Measurements from ENCODE around the gene SMDT1. TPM values are rescaled to one million over a fixed set of nuclear protein-coding genes. Genes with fewer than 3 reads are reported as not detected.

SMDT1 gene
- total RNA-seq, 1 experiment from 2014 or later = 18.3 TPM

DNA sequence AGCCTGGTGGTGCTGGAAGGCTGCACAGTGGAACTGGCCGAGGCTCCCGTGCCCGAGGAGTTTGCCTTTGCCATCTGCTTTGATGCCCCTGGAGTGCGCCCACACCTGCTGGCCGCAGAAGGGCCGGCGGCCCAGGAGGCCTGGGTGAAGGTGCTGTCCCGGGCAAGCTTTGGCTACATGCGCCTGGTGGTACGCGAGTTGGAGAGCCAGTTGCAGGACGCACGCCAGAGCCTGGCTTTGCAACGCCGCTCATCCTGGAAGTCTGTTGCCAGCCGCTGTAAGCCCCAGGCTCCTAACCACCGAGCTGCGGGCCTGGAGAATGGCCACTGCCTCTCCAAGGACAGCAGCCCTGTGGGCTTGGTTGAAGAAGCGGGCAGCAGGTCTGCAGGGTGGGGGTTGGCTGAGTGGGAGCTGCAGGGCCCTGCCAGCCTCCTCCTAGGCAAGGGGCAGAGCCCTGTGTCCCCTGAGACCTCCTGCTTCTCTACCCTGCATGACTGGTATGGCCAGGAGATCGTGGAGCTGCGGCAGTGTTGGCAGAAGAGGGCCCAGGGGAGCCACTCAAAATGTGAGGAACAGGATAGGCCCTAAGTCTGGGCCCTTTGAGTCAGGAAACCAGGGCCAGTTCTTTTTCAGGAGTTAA is 1.9 kb upstream of the SMDT1 start:
- CTCF ChIA-PET = no interaction called here
- Histone ChIP-seq H3K79me2 (ENCODE audit: low read length) (peaks cover 17% of the 10 kb centered on the region), H3K27me3 (ENCODE audit: low read length) (no peaks in the 10 kb centered on the region), H3K36me3 (ENCODE audit: low read depth, low read length) (no peaks in the 10 kb centered on the region; the same call in 1 of the 2 replicates), H3K9me2 (replicated peaks; ENCODE audit: low read length) (no peaks in the 10 kb centered on the region), H3K9me3 (ENCODE audit: low read length) (no peaks in the 10 kb centered on the region), H3K4me1 (ENCODE audit: insufficient read depth, low read length) (peaks cover 10% of the 10 kb centered on the region), H3K27ac (ENCODE audit: low read length) (no peak overlapping the region), H3K4me3 (ENCODE audit: low read length) (no peak overlapping the region), H3K4me2 (ENCODE audit: low read length) (no peak overlapping the region), H4K20me1 (ENCODE audit: low read length) (no peaks in the 10 kb centered on the region), H3F3A (ENCODE audit: low read length, unreplicated experiment) (no peaks in the 10 kb centered on the region), H3K9ac (ENCODE audit: low read length) (no peak overlapping the region), H2AFZ (ENCODE audit: low read length) (no peak overlapping the region)
- TF ChIP-seq, protein P1, sequence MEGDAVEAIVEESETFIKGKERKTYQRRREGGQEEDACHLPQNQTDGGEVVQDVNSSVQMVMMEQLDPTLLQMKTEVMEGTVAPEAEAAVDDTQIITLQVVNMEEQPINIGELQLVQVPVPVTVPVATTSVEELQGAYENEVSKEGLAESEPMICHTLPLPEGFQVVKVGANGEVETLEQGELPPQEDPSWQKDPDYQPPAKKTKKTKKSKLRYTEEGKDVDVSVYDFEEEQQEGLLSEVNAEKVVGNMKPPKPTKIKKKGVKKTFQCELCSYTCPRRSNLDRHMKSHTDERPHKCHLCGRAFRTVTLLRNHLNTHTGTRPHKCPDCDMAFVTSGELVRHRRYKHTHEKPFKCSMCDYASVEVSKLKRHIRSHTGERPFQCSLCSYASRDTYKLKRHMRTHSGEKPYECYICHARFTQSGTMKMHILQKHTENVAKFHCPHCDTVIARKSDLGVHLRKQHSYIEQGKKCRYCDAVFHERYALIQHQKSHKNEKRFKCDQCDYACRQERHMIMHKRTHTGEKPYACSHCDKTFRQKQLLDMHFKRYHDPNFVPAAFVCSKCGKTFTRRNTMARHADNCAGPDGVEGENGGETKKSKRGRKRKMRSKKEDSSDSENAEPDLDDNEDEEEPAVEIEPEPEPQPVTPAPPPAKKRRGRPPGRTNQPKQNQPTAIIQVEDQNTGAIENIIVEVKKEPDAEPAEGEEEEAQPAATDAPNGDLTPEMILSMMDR (conservative IDR thresholded peaks at IDR 0.05; ENCODE audit: low read depth, low read length) = no peak
- TF ChIP-seq EZH2 (IDR thresholded peaks at IDR 0.05; ENCODE audit: low read length, unreplicated experiment) = no peak
- TF ChIP-seq EZH2phosphoT487 (IDR thresholded peaks at IDR 0.05; ENCODE audit: borderline replicate concordance, low read length) = no peak
- intact Hi-C loops (cut with micrococcal nuclease) = no loop called here
- POLR2A ChIA-PET (ENCODE audit: unreplicated experiment) = interaction anchor here (0.5 kb wide), 1 partner anchor 90 kb away, joined by 4 read pairs; no protein-coding TSS in a partner anchor
- DNase-seq (no peak), ATAC-seq (no peak)
- no TSS peak for BruUV-seq (replicated peaks)

DNA sequence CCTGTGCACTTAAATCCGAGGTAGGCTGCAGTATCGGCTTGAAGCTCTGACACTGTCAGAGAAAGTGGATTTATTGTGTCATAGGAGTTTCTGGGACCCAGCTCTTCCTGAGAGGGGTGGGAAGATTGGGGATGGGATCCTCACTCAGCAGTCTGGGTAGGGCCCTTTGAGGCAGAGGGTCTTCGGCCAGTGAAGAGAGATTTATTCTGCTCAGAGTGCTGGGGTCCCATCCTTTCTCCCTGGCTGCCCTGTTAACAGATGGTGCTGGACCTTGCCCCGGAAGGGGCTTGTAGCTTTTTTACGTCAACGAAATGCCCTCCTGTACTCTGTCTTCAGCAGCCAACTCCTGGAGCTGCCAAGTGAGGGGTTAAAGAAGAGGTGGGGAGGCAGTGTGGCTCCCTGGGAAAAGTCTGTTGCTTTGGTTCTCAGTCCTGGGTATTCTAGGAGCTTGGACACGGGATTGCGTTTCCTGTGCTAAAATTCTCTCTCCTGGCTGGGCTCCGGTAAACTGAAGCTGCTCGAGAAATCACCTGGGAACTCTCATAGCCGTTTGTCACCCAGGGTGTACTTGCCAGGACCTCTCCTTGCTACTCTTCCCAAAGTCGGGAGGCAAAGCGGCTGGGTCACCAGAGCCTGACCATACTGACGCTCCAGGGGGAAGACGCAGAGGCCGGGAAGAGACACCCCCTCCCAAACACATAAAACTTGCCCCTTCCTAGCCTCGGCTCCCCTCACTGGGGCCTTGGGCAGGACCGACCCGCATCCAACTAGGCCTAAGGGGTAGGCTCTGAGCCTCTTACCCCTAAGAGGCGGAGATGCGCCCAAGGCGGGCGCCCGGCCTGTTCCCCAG is 806 bp upstream of the SMDT1 start:
- ChIA-PET POLR2A (ENCODE audit: unreplicated experiment) (interaction anchor here (0.5 kb wide), 1 partner anchor 92 kb away, joined by 4 read pairs; no protein-coding TSS in a partner anchor), CTCF (interaction anchor here (0.8 kb wide), 1 partner anchor 294 kb away, joined by 3 read pairs; no protein-coding TSS in a partner anchor)
- TF ChIP-seq EZH2 (IDR thresholded peaks at IDR 0.05; ENCODE audit: low read length, unreplicated experiment) = no peak
- Histone ChIP-seq H3F3A (ENCODE audit: low read length, unreplicated experiment) (no peaks in the 10 kb centered on the region), H3K4me3 (ENCODE audit: low read length) (peak overlapping the region; percentile 95), H3K36me3 (ENCODE audit: low read depth, low read length) (peaks cover 3% of the 10 kb centered on the region; the same call in 1 of the 2 replicates), H3K9ac (ENCODE audit: low read length) (peak overlapping the region; percentile 92), H3K79me2 (ENCODE audit: low read length) (peaks cover 17% of the 10 kb centered on the region), H3K9me2 (replicated peaks; ENCODE audit: low read length) (no peaks in the 10 kb centered on the region), H4K20me1 (ENCODE audit: low read length) (no peaks in the 10 kb centered on the region), H3K4me1 (ENCODE audit: insufficient read depth, low read length) (peaks cover 10% of the 10 kb centered on the region), H3K27ac (ENCODE audit: low read length) (peak overlapping the region; percentile 42), H3K27me3 (ENCODE audit: low read length) (no peaks in the 10 kb centered on the region), H2AFZ (ENCODE audit: low read length) (peak overlapping the region; percentile 85), H3K9me3 (ENCODE audit: low read length) (no peaks in the 10 kb centered on the region), H3K4me2 (ENCODE audit: low read length) (peak overlapping the region; percentile 100)
- ATAC-seq (no peak), DNase-seq (no peak)
- intact Hi-C loops (cut with micrococcal nuclease) = no loop called here
- TSS peak; percentile 91 for BruUV-seq (replicated peaks)

DNA sequence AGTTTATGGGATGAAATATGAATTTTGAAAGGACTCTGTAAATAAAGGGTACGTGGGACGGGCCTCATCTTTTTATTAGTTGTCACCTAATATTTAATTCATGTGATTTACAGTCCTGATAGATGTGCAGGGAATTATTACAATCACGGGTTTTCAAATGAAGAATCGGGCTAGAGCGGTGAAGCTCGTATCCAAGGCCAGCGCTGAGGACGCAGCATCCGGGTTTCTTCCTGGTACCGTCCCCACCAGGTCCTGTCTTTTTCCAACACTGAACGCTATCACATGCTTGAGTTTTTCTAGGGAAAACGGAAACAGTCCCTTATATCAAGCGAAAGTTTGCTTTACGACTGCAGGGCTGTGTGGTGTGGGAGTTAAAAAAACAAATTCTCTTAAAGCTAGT is 787 bp downstream of the SMDT1 start:
- Histone ChIP-seq H3K9me3 (ENCODE audit: low read length) (no peaks in the 10 kb centered on the region), H3K9me2 (replicated peaks; ENCODE audit: low read length) (no peaks in the 10 kb centered on the region), H3K36me3 (ENCODE audit: low read depth, low read length) (peaks cover 4% of the 10 kb centered on the region), H3K4me3 (ENCODE audit: low read length) (peak overlapping the region; percentile 95), H3K9ac (ENCODE audit: low read length) (peak overlapping the region; percentile 92), H2AFZ (ENCODE audit: low read length) (peak overlapping the region; percentile 85), H4K20me1 (ENCODE audit: low read length) (no peaks in the 10 kb centered on the region), H3K4me1 (ENCODE audit: insufficient read depth, low read length) (peaks cover 10% of the 10 kb centered on the region), H3K79me2 (ENCODE audit: low read length) (peaks cover 17% of the 10 kb centered on the region), H3K4me2 (ENCODE audit: low read length) (peak overlapping the region; percentile 100), H3F3A (ENCODE audit: low read length, unreplicated experiment) (no peaks in the 10 kb centered on the region), H3K27ac (ENCODE audit: low read length) (peak overlapping the region; percentile 76), H3K27me3 (ENCODE audit: low read length) (no peaks in the 10 kb centered on the region)
- ATAC-seq (no peak), DNase-seq (peak; percentile 8)
- CTCF ChIA-PET = no interaction called here
- intact Hi-C loops (cut with micrococcal nuclease) = loop anchor here (1.0 kb wide), 1 partner anchor 10 kb away; the partner anchor contains the start of gene NDUFA6
- no peak for TF ChIP-seq EZH2phosphoT487 (IDR thresholded peaks at IDR 0.05; ENCODE audit: borderline replicate concordance, low read length)
- TF ChIP-seq EZH2 (IDR thresholded peaks at IDR 0.05; ENCODE audit: low read length, unreplicated experiment) = no peak
- TF ChIP-seq, protein P1 (conservative IDR thresholded peaks at IDR 0.05; ENCODE audit: low read depth, low read length) = no peak
- no TSS peak for BruUV-seq (replicated peaks)
- POLR2A ChIA-PET (ENCODE audit: unreplicated experiment) = interaction anchor here (0.6 kb wide), 1 partner anchor 10 kb away, joined by 4 read pairs; no protein-coding TSS in a partner anchor

Data from PC-3 (cell line).